Vagina (tissue), 2 donors: ENCODE data around the gene ABAT.

ENCODE experiments used
- POLR2AphosphoS5 ChIP-seq, 2 donors: sonication (generic); formaldehyde crosslinking; IDR thresholded peaks; one replicate each; pipeline ENCODE4 v1.9.0; 2017; ENCODE audit warnings: antibody characterized with exemption in 2 of 2, mild to moderate bottlenecking in 2 of 2, low read depth in 1 of 2; ENCODE audit not compliant: insufficient read depth in 1 of 2
- TF ChIP-seq, protein P1 (sequence below), 3 experiments: fragments of 450-650 bp in 2 of 3; fragments of 200-600 bp in 1 of 3; sonication (generic) in 1 of 3; IDR thresholded peaks; one replicate each; pipeline ENCODE4 v1.5.1; 2017 to 2019; ENCODE audit warnings: antibody characterized with exemption in 3 of 3, mild to moderate bottlenecking in 2 of 3, moderate library complexity in 2 of 3

DNA sequence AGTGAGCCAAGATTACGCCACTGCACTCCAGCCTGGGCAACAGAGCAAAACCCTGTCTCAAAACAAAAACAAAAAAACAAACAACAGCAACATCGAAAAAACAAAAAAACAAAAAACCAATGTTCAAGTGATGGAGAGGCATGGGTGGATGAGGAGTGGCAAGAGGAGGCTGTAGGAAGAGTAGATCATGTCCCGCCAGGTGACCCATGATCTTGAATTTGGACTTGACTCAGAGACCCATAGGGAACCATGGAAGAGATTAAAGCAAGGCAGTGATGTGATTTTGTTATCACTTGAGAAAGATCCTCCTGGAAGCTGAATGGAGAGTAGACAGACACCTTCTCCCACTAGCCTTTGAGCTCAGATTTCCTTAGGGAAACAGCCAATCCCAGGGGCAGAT lies 11.2 kb downstream of the ABAT start:
- TF ChIP-seq, protein P1, sequence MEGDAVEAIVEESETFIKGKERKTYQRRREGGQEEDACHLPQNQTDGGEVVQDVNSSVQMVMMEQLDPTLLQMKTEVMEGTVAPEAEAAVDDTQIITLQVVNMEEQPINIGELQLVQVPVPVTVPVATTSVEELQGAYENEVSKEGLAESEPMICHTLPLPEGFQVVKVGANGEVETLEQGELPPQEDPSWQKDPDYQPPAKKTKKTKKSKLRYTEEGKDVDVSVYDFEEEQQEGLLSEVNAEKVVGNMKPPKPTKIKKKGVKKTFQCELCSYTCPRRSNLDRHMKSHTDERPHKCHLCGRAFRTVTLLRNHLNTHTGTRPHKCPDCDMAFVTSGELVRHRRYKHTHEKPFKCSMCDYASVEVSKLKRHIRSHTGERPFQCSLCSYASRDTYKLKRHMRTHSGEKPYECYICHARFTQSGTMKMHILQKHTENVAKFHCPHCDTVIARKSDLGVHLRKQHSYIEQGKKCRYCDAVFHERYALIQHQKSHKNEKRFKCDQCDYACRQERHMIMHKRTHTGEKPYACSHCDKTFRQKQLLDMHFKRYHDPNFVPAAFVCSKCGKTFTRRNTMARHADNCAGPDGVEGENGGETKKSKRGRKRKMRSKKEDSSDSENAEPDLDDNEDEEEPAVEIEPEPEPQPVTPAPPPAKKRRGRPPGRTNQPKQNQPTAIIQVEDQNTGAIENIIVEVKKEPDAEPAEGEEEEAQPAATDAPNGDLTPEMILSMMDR (IDR thresholded peaks at IDR 0.05) = no peak
- TF ChIP-seq POLR2AphosphoS5 (IDR thresholded peaks at IDR 0.05; ENCODE audit: insufficient read depth in 1 of 2, low read depth in 1 of 2) = no peak
